Neural progenitor cell (in vitro differentiated cells): ENCODE data around the gene WBP1L.
"Not testable (repeated sequence)": the region's sequence is repeated elsewhere in the genome, so short reads cannot be mapped to it uniquely, and the experiment has no call there.

Experiments
- EZH2 ChIP-seq: fragments of 200-600 bp; sonication (generic); IDR thresholded peaks from 2 replicates; pipeline ENCODE4 v1.6.1; 2017; ENCODE audit warnings: antibody characterized with exemption, mild to moderate bottlenecking, moderate library complexity
- TF ChIP-seq, protein P1 (sequence below): fragments of 200-600 bp; sonication (generic); IDR thresholded peaks from 2 replicates; pipeline ENCODE4 v1.5.1; 2017; ENCODE audit warnings: antibody characterized with exemption, mild to moderate bottlenecking

DNA sequence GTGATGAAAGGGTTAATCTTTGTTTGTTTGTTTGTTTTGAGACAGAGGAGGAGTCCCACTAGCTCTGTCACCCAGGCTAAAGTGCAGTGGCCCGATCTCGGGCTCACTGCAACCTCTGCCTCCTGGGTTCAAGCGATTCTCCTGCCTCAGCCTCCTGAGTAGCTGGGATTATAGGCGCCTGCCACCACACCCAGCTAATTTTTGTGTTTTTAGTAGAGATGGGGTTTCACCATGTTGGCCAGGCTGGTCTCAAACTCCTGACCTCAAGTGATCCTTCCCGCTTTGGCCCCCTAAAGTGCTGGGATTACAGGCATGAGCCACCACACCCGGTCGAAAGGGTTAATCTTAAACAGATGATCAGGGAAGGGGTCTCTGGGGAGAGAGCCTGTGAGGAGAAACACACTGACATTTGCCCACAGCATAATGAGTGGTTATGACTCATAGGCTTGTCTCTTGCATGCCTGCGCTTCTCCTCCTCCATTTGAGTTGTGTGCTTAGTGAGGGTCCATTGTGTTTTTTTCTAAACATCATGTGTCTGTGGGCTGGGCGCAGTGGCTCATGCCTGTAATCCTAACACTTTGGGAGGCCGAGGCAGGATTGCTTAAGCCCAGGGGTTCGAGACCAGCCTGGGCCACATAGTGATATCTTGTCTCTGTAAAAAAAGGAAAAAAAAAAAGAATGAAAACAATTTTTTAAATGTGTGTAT, 112.1 kb downstream of the WBP1L start:
- TF ChIP-seq, protein P1, sequence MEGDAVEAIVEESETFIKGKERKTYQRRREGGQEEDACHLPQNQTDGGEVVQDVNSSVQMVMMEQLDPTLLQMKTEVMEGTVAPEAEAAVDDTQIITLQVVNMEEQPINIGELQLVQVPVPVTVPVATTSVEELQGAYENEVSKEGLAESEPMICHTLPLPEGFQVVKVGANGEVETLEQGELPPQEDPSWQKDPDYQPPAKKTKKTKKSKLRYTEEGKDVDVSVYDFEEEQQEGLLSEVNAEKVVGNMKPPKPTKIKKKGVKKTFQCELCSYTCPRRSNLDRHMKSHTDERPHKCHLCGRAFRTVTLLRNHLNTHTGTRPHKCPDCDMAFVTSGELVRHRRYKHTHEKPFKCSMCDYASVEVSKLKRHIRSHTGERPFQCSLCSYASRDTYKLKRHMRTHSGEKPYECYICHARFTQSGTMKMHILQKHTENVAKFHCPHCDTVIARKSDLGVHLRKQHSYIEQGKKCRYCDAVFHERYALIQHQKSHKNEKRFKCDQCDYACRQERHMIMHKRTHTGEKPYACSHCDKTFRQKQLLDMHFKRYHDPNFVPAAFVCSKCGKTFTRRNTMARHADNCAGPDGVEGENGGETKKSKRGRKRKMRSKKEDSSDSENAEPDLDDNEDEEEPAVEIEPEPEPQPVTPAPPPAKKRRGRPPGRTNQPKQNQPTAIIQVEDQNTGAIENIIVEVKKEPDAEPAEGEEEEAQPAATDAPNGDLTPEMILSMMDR, result not testable (repeated sequence)
- TF ChIP-seq EZH2, result not testable (repeated sequence)
